Heart left ventricle (tissue), 13 donors: Measurements from ENCODE around the gene ACP2.

ENCODE experiments used
- CTCF ChIP-seq, 12 donors: fragments of 200-600 bp; sonication (generic) in 4 of 12; IDR thresholded peaks; one replicate each; pipeline versions ENCODE4 v1.5.0 to v1.8.0; 2018 to 2022; ENCODE audit warnings: antibody characterized with exemption in 12 of 12, mild to moderate bottlenecking in 5 of 12
- POLR2A ChIP-seq, 2 donors: fragments of 450-650 bp; IDR thresholded peaks; one replicate each; pipeline ENCODE4 v1.6.1; 2017; ENCODE audit warnings: antibody characterized with exemption in 2 of 2, mild to moderate bottlenecking in 2 of 2, moderate library complexity in 2 of 2
- donor health status: ischemic (EF 13 %, LVEDD 7.1; RV severe dilation, severe dysfunction).
- donor health status: DM: no; HTN: yes; CAD: no.
- donor health status: DM: no; HTN: no; CAD: no.
- donor health status: ischemic (EF 25% LVEDD 6.9; RV normal size, moderate dysfunction).
- donor health status: ischemic (EF 25% LVEDD 5.7; RV mildly dilated, moderate dysfunction).
- donor health status: ischemic (EF 35%, LVEDD 5.7; RV mildly dilated, moderate dysfunction).
- donor health status: nonischemic (EF 11% LVEDD 7.7; RV severe dilation, severe dysfunction).
- donor health status: DM: yes; HTN: yes; CAD: no.
- donor health status: PGD.
- donor health status: ischemic (EF 29% LVEDD 5.4; RV normal size, mild dysfunction).
- donor health status: nonischemic (EF 23%, LVEDD 6.1; RV moderate dilation, normal function).

GRCh38 chr11:47251751-47252150, 3.1 kb upstream of the ACP2 start:
- TF ChIP-seq CTCF (IDR thresholded peaks at IDR 0.05), result no peak
- no peak for TF ChIP-seq POLR2A (IDR thresholded peaks at IDR 0.05)
